SKM-1 treated with dmso at 0.1 percent for 144 hours (cell line): Measurements from ENCODE around the gene ARL11.

Experiments
- DNase-seq: peaks from one replicate; lab custom pipeline; 2025; ENCODE audit not compliant: unreplicated experiment; lab: John Stamatoyannopoulos, UW

Gene ARL11

GRCh38 chr13:49646688-49647087 lies 18.4 kb downstream of the ARL11 start:
- no peak for DNase-seq

- DNase-seq: no peak
Observed at GRCh38 chr13:49649244-49649962, 21.1 kb downstream of the ARL11 start.

- no peak for DNase-seq
Observed at GRCh38 chr13:49649963-49650312, 21.6 kb downstream of the ARL11 start.

- DNase-seq: no peak
Observed at GRCh38 chr13:49651570-49652354, 23.5 kb downstream of the ARL11 start.

- peak; percentile 51 for DNase-seq
Observed at GRCh38 chr13:49652355-49653305, 24.3 kb downstream of the ARL11 start.

GRCh38 chr13:49653478-49653877 lies 25.2 kb downstream of the ARL11 start:
- no peak for DNase-seq

GRCh38 chr13:49654011-49654410 lies 25.7 kb downstream of the ARL11 start:
- no peak for DNase-seq

- DNase-seq: no peak
Observed at GRCh38 chr13:49655906-49656305, 27.6 kb downstream of the ARL11 start.

- DNase-seq: no peak
Observed at GRCh38 chr13:49657241-49657641, 28.9 kb downstream of the ARL11 start.

GRCh38 chr13:49664606-49665005 lies 36.3 kb downstream of the ARL11 start:
- DNase-seq: no peak

- no peak for DNase-seq
Observed at GRCh38 chr13:49667773-49668172, 39.5 kb downstream of the ARL11 start.

- no peak for DNase-seq
Observed at GRCh38 chr13:49669735-49670309, 41.5 kb downstream of the ARL11 start.

GRCh38 chr13:49670828-49671227 lies 42.5 kb downstream of the ARL11 start:
- DNase-seq: no peak

- DNase-seq: no peak
Observed at GRCh38 chr13:49676581-49677298, 48.4 kb downstream of the ARL11 start.

GRCh38 chr13:49678191-49678914 lies 50.0 kb downstream of the ARL11 start:
- DNase-seq: no peak

- no peak for DNase-seq
Observed at GRCh38 chr13:49679246-49679645, 50.9 kb downstream of the ARL11 start.

GRCh38 chr13:49681842-49682435 lies 53.6 kb downstream of the ARL11 start:
- no peak for DNase-seq
